HCT116 (cell line): ENCODE results near the gene SDCCAG8. TPM values are rescaled to one million over a fixed set of nuclear protein-coding genes. Genes with fewer than 3 reads are reported as not detected.

Experiments used
- ATAC-seq: fragments of 200-7000 bp; cut with Tn5 transposase; 2 replicates; pipeline ENCODE4 v1.9.1; 2020; ENCODE audit warnings: mild to moderate bottlenecking, moderate library complexity
- BruUV-seq: library from RNA; stranded (reverse); fragments of 400-500 nt; replicated peaks from 2 replicates; lab custom pipeline; 2021; lab: Mats Ljungman, UMichigan
- CTCF ChIA-PET: fragments of 300-600 bp; sonication (Branson Sonifier 250); formaldehyde crosslinking; loops from one replicate; lab custom pipeline; 2021; ENCODE audit warnings: antibody characterized with exemption; lab: Charles Lee
- POLR2A ChIA-PET: fragments of 300-600, 350-600 bp; sonication (Branson Sonifier 250); formaldehyde crosslinking; loops from one replicate; lab custom pipeline; 2021; ENCODE audit warnings: antibody characterized with exemption; lab: Charles Lee
- RAD21 ChIA-PET, 2 experiments: fragments of 300-600 bp; sonication (Branson Sonifier 250); formaldehyde crosslinking; loops; one replicate each; lab custom pipeline; 2023; ENCODE audit warnings: low total read pairs in 2 of 2; ENCODE audit not compliant: uncharacterized antibody in 2 of 2, unreplicated experiment in 2 of 2, low non-redundant PET in 1 of 2; lab: Charles Lee
- DNase-seq: peaks from one replicate; pipeline ENCODE4 v3.0.0-alpha.2; 2010; ENCODE audit warnings: low read depth, low spot score
- H2AFZ ChIP-seq: fragments of 200-600 bp; shearing (Covaris generic), sonication (generic); 2 replicates; pipeline ENCODE4 v1.6.1; 2017; ENCODE audit warnings: low read depth, mixed run types, mixed read lengths, antibody characterized with exemption, low read length; ENCODE audit not compliant: poor library complexity, severe bottlenecking
- H3K27ac ChIP-seq: 2 replicates; pipeline ENCODE4 v1.5.1; 2012; ENCODE audit warnings: low read depth, low read length
- H3K27me3 ChIP-seq: fragments of 200-600 bp; sonication (generic); 2 replicates; pipeline ENCODE4 v1.6.1; 2016; ENCODE audit warnings: mixed run types, low read length, mixed read lengths; ENCODE audit not compliant: insufficient read depth
- H3K36me3 ChIP-seq, 2 experiments: fragments of 200-500 bp in 1 of 2; fragments of 200-600 bp in 1 of 2; sonication (Bioruptor generic) in 1 of 2; sonication (generic) in 1 of 2; 2 replicates each; pipeline versions ENCODE4 v1.5.1 to v1.6.1; 2014 to 2016; ENCODE audit warnings: low read length in 2 of 2, inconsistent platforms in 1 of 2, mixed read lengths in 1 of 2, mixed run types in 1 of 2; ENCODE audit not compliant: insufficient read depth in 2 of 2, control insufficient read depth in 1 of 2
- H3K4me1 ChIP-seq, 2 experiments: fragments of 200-600 bp in 1 of 2; sonication (generic) in 1 of 2; 2 replicates each; pipeline versions ENCODE4 v1.5.1 to v1.6.1; 2012 to 2017; ENCODE audit warnings: low read length in 2 of 2, inconsistent platforms in 1 of 2, mild to moderate bottlenecking in 1 of 2, mixed read lengths in 1 of 2, mixed run types in 1 of 2, moderate library complexity in 1 of 2; ENCODE audit not compliant: insufficient read depth in 2 of 2, control insufficient read depth in 1 of 2
- H3K4me2 ChIP-seq: fragments of 200-600 bp; sonication (generic); 2 replicates; pipeline ENCODE4 v1.6.1; 2017; ENCODE audit warnings: mixed run types, low read length, mixed read lengths
- H3K4me3 ChIP-seq, 2 experiments: fragments of 200-600 bp in 1 of 2; sonication (generic) in 1 of 2; replicated peaks in 1 of 2; 2 replicates each; pipeline ENCODE4 v1.5.1; 2011 to 2016; ENCODE audit warnings: low read length in 2 of 2, control low read depth in 1 of 2, low read depth in 1 of 2, mild to moderate bottlenecking in 1 of 2, mixed read lengths in 1 of 2, mixed run types in 1 of 2
- H3K79me2 ChIP-seq: fragments of 200-600 bp; sonication (generic); 2 replicates; pipeline ENCODE4 v1.6.1; 2017; ENCODE audit warnings: mild to moderate bottlenecking, mixed run types, low read length, moderate library complexity, mixed read lengths; ENCODE audit not compliant: insufficient read depth
- H3K9ac ChIP-seq: fragments of 200-600 bp; sonication (generic); 2 replicates; pipeline ENCODE4 v1.6.1; 2016; ENCODE audit warnings: low read length, mixed read lengths
- H3K9me2 ChIP-seq: fragments of 200-600 bp; sonication (generic), shearing (Covaris generic); 2 replicates; pipeline ENCODE4 v1.6.1; 2017; ENCODE audit warnings: mixed run types, mild to moderate bottlenecking, moderate library complexity; ENCODE audit not compliant: insufficient read depth
- H3K9me3 ChIP-seq, 2 experiments: fragments of 200-500 bp in 1 of 2; fragments of 200-600 bp in 1 of 2; sonication (Bioruptor generic) in 1 of 2; sonication (generic) in 1 of 2; 2 replicates each; pipeline ENCODE4 v1.6.1; 2014 to 2017; ENCODE audit warnings: low read length in 2 of 2, mixed read lengths in 2 of 2, inconsistent platforms in 1 of 2, low read depth in 1 of 2, mild to moderate bottlenecking in 1 of 2, mixed run types in 1 of 2, moderate library complexity in 1 of 2; ENCODE audit not compliant: control insufficient read depth in 1 of 2, insufficient read depth in 1 of 2
- H4K20me1 ChIP-seq: fragments of 200-600 bp; sonication (generic), shearing (Covaris generic); 2 replicates; pipeline ENCODE4 v1.6.1; 2017; ENCODE audit warnings: mixed run types, mild to moderate bottlenecking, moderate library complexity; ENCODE audit not compliant: insufficient read depth
- CEBPB ChIP-seq: IDR thresholded peaks from 2 replicates; pipeline ENCODE4 v1.6.1; 2012; ENCODE audit warnings: low read depth
- EGR1 ChIP-seq: IDR thresholded peaks from 2 replicates; pipeline ENCODE4 v1.6.1; 2012; ENCODE audit warnings: low read depth
- ELF1 ChIP-seq: IDR thresholded peaks from 2 replicates; pipeline ENCODE4 v1.6.1; 2012; ENCODE audit warnings: low read depth, borderline replicate concordance
- EZH2 ChIP-seq: fragments of 200-600 bp; sonication (generic); IDR thresholded peaks from 2 replicates; pipeline ENCODE4 v1.6.1; 2017; ENCODE audit warnings: antibody characterized with exemption, mixed run types
- FOSL1 ChIP-seq: IDR thresholded peaks from 2 replicates; pipeline ENCODE4 v1.6.1; 2012; ENCODE audit warnings: low read depth
- POLR2AphosphoS5 ChIP-seq: IDR thresholded peaks from 2 replicates; pipeline ENCODE4 v1.6.1; 2011; ENCODE audit warnings: mild to moderate bottlenecking, low read depth, low read length, moderate library complexity
- RAD21 ChIP-seq: IDR thresholded peaks from 2 replicates; pipeline ENCODE4 v1.6.1; 2012; ENCODE audit warnings: low read depth, mild to moderate bottlenecking
- SIN3A ChIP-seq: IDR thresholded peaks from 2 replicates; pipeline ENCODE4 v1.6.1; 2012; ENCODE audit warnings: low read depth
- SP1 ChIP-seq: IDR thresholded peaks from 2 replicates; pipeline ENCODE4 v1.6.1; 2012; ENCODE audit warnings: low read depth
- SRF ChIP-seq: IDR thresholded peaks from 2 replicates; pipeline ENCODE4 v1.6.1; 2012; ENCODE audit warnings: low read depth
- TCF7L2 ChIP-seq: IDR thresholded peaks from 2 replicates; pipeline ENCODE4 v1.7.0; 2011; ENCODE audit warnings: borderline replicate concordance, inconsistent platforms; ENCODE audit not compliant: insufficient read depth, insufficient read length; ENCODE audit errors: extremely low read depth
- YY1 ChIP-seq: IDR thresholded peaks from 2 replicates; pipeline ENCODE4 v1.6.1; 2011; ENCODE audit warnings: low read length, low read depth, moderate library complexity, mild to moderate bottlenecking; ENCODE audit not compliant: insufficient replicate concordance; ENCODE audit errors: extremely low read depth
- ZFX ChIP-seq: fragments of 450-650 bp; IDR thresholded peaks from 2 replicates; pipeline ENCODE4 v1.6.1; 2017
- ZNF274 ChIP-seq: fragments of 200-500 bp; sonication (Bioruptor generic); IDR thresholded peaks from 2 replicates; pipeline ENCODE4 v1.6.1; 2014; ENCODE audit warnings: mild to moderate bottlenecking, low read depth, low read length, inconsistent platforms
- intact Hi-C: fragments of 100-400 bp; cut with micrococcal nuclease; formaldehyde crosslinking; loops from 2 replicates; pipeline ENCODE4 v1.10.0; 2022
- total RNA-seq: library from RNA; stranded (reverse); gene quantifications from one replicate; pipeline ENCODE4 v1.2.1, GENCODE V29; 2021; ENCODE audit not compliant: unreplicated experiment
- TF ChIP-seq, protein P1 (sequence below): IDR thresholded peaks from 2 replicates; pipeline ENCODE4 v1.6.1; 2011; ENCODE audit warnings: mild to moderate bottlenecking, low read length, moderate library complexity; ENCODE audit not compliant: insufficient replicate concordance; ENCODE audit errors: extremely low read depth
- TF ChIP-seq, protein P2 (sequence below): IDR thresholded peaks from 2 replicates; pipeline ENCODE4 v1.6.1; 2012
- TF ChIP-seq, protein P3 (sequence below): IDR thresholded peaks from 2 replicates; pipeline ENCODE4 v1.6.1; 2012
- TF ChIP-seq, protein P4 (sequence below): IDR thresholded peaks from 2 replicates; pipeline ENCODE4 v1.6.1; 2012; ENCODE audit warnings: low read depth

SDCCAG8 gene
- total RNA-seq, 1 experiment from 2014 or later, result 38.2 TPM

DNA sequence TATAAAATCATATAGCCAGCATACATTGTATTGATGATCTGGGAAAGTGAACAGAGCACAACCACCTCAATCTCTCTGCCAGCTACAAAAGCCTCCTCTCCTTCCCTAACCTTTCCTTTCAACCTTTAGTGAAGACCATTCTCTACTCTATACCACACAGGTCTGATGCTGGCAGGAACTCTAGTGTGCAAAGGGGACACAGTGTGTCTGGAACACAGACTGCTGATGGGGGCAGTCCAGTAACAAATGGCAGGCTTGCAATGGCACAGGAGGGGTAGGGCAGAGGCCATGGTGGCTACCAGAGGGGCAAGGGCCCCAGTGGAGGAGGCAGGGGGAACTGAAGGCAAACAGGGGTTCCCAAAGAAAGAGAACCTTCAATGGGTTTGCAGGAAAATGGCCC, 37.8 kb upstream of the SDCCAG8 start:
- no peaks in the 10 kb centered on the region for H4K20me1 ChIP-seq
- CTCF ChIA-PET, result no interaction called here
- H3K79me2 ChIP-seq, result peaks cover 18% of the 10 kb centered on the region; the same call in 1 of the 2 replicates

More for the DNA sequence above, 37.8 kb upstream of the SDCCAG8 start:
- ChIA-PET POLR2A (no interaction called here), RAD21 (no interaction called here)
- no peak overlapping the region for H2AFZ ChIP-seq
- H3K4me3 ChIP-seq, result no peak overlapping the region
- H3K27ac ChIP-seq, result no peak overlapping the region
- no peak overlapping the region for H3K4me2 ChIP-seq
- intact Hi-C loops, result no loop called here
- ATAC-seq, result no peak
- no peak for TF ChIP-seq SIN3A
- no peak for TF ChIP-seq POLR2AphosphoS5
- TF ChIP-seq, protein P1, sequence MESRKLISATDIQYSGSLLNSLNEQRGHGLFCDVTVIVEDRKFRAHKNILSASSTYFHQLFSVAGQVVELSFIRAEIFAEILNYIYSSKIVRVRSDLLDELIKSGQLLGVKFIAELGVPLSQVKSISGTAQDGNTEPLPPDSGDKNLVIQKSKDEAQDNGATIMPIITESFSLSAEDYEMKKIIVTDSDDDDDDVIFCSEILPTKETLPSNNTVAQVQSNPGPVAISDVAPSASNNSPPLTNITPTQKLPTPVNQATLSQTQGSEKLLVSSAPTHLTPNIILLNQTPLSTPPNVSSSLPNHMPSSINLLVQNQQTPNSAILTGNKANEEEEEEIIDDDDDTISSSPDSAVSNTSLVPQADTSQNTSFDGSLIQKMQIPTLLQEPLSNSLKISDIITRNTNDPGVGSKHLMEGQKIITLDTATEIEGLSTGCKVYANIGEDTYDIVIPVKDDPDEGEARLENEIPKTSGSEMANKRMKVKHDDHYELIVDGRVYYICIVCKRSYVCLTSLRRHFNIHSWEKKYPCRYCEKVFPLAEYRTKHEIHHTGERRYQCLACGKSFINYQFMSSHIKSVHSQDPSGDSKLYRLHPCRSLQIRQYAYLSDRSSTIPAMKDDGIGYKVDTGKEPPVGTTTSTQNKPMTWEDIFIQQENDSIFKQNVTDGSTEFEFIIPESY, result no peak
- TF ChIP-seq, protein P2, sequence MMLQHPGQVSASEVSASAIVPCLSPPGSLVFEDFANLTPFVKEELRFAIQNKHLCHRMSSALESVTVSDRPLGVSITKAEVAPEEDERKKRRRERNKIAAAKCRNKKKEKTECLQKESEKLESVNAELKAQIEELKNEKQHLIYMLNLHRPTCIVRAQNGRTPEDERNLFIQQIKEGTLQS, result no peak
- no peak for TF ChIP-seq ZFX
- TF ChIP-seq, protein P3, sequence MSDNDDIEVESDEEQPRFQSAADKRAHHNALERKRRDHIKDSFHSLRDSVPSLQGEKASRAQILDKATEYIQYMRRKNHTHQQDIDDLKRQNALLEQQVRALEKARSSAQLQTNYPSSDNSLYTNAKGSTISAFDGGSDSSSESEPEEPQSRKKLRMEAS, result no peak
- no peak for TF ChIP-seq FOSL1
- TF ChIP-seq, protein P4, sequence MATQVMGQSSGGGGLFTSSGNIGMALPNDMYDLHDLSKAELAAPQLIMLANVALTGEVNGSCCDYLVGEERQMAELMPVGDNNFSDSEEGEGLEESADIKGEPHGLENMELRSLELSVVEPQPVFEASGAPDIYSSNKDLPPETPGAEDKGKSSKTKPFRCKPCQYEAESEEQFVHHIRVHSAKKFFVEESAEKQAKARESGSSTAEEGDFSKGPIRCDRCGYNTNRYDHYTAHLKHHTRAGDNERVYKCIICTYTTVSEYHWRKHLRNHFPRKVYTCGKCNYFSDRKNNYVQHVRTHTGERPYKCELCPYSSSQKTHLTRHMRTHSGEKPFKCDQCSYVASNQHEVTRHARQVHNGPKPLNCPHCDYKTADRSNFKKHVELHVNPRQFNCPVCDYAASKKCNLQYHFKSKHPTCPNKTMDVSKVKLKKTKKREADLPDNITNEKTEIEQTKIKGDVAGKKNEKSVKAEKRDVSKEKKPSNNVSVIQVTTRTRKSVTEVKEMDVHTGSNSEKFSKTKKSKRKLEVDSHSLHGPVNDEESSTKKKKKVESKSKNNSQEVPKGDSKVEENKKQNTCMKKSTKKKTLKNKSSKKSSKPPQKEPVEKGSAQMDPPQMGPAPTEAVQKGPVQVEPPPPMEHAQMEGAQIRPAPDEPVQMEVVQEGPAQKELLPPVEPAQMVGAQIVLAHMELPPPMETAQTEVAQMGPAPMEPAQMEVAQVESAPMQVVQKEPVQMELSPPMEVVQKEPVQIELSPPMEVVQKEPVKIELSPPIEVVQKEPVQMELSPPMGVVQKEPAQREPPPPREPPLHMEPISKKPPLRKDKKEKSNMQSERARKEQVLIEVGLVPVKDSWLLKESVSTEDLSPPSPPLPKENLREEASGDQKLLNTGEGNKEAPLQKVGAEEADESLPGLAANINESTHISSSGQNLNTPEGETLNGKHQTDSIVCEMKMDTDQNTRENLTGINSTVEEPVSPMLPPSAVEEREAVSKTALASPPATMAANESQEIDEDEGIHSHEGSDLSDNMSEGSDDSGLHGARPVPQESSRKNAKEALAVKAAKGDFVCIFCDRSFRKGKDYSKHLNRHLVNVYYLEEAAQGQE, result no peak
- TF ChIP-seq EGR1, result no peak
- no peak for TF ChIP-seq EZH2
- no peak for TF ChIP-seq YY1
- TF ChIP-seq SP1, result no peak
- TF ChIP-seq ELF1, result no peak
- no peak for TF ChIP-seq ZNF274
- TF ChIP-seq SRF, result no peak
- no peak for TF ChIP-seq RAD21
- no peak for TF ChIP-seq TCF7L2
- TF ChIP-seq CEBPB, result no peak
- no peaks in the 10 kb centered on the region for H3K4me1 ChIP-seq
- no peaks in the 10 kb centered on the region for H3K9me3 ChIP-seq
- no peaks in the 10 kb centered on the region for H3K27me3 ChIP-seq
- no peak for DNase-seq
- H3K36me3 ChIP-seq, result peaks cover 4 to 5% of the 10 kb centered on the region in 2 experiments; a peak in 2 of 4 replicates
- BruUV-seq, result no TSS peak
- no peaks in the 10 kb centered on the region for H3K9me2 ChIP-seq
- no peak overlapping the region for H3K9ac ChIP-seq
